Endothelial cell of umbilical vein (primary cell): ENCODE data around the gene PHACTR2.

ENCODE experiments used
- POLR2A ChIP-seq: IDR thresholded peaks from 2 replicates; pipeline ENCODE4 v1.6.1; 2012; ENCODE audit warnings: low read depth, mild to moderate bottlenecking, control low read depth, low read length
- POLR2AphosphoS5 ChIP-seq: IDR thresholded peaks from 2 replicates; pipeline ENCODE4 v1.6.1; 2012; ENCODE audit warnings: low read depth, mild to moderate bottlenecking, control low read depth, low read length, moderate library complexity; ENCODE audit not compliant: insufficient read depth

DNA sequence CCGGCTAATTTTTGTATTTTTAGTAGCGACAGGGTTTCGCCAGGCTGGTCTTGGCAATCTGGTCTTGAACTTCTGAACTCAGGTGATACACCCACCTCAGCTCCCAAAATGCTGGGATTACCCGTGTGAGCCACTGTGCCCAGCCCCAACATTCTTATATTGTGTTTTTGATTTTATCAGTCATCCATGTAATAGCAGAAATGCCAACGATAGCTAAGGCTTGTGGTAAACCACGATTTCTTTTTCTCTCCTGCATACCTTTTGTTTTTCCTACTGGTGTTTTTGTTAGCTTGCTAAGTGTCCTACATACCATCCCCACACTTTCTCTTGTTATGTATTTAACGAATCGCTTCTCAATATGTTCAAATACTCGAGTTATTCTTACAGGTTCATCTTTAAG lies 12.1 kb downstream of the PHACTR2 start:
- TF ChIP-seq POLR2AphosphoS5 (no peak), POLR2A (no peak)
